Thoracic aorta (tissue), 2 donors: Measurements from ENCODE around the gene FRRS1. TPM values are rescaled to one million over a fixed set of nuclear protein-coding genes. Genes with fewer than 3 reads are reported as not detected.

Source experiments
- ATAC-seq: fragments of 150-250 bp; one replicate; pipeline ENCODE4 v1.8.0; 2017; ENCODE audit warnings: low read depth; ENCODE audit not compliant: insufficient number of reproducible peaks, low FRiP score
- DNase-seq: peaks from one replicate; pipeline ENCODE4 v3.0.0-alpha.2; 2020; ENCODE audit warnings: low spot score
- H3K27ac ChIP-seq, 2 donors: fragments of 200-600 bp; sonication (generic); 1 replicate in 1 of 2; 2 replicates in 1 of 2; pipeline ENCODE4 v1.5.1; 2016; ENCODE audit warnings: mild to moderate bottlenecking in 2 of 2, moderate library complexity in 2 of 2
- H3K27me3 ChIP-seq: fragments of 200-600 bp; sonication (generic); replicated peaks from 2 replicates; pipeline ENCODE4 v1.6.0; 2016; ENCODE audit warnings: mild to moderate bottlenecking; ENCODE audit not compliant: insufficient read depth
- H3K36me3 ChIP-seq: fragments of 200-600 bp; sonication (generic); one replicate; pipeline ENCODE4 v1.5.1; 2016
- H3K4me1 ChIP-seq, 2 donors: fragments of 200-600 bp; sonication (generic); 1 replicate in 1 of 2; 2 replicates in 1 of 2; pipeline versions ENCODE4 v1.5.1 to v1.6.0; 2016; ENCODE audit warnings: low read depth in 2 of 2, mild to moderate bottlenecking in 1 of 2; ENCODE audit not compliant: control insufficient read depth in 1 of 2
- H3K4me3 ChIP-seq: fragments of 200-600 bp; sonication (generic); 2 replicates; pipeline ENCODE4 v1.5.1; 2016; ENCODE audit warnings: mild to moderate bottlenecking
- H3K9me3 ChIP-seq: fragments of 200-600 bp; sonication (generic); 2 replicates; pipeline ENCODE4 v1.5.1; 2016
- CTCF ChIP-seq: fragments of 200-600 bp; sonication (generic); IDR thresholded peaks from one replicate; pipeline ENCODE4 v1.5.1; 2019; ENCODE audit warnings: antibody characterized with exemption
- total RNA-seq, 2 donors: library from RNA; depleted of rRNA; stranded (reverse); fragments of >200 nt; gene quantifications; one replicate each; pipeline versions ENCODE4 v1.1.0 to v1.2.3, GENCODE V29; 2016

FRRS1 gene
- total RNA-seq, 2 donors from 2014 or later = 6.1 to 7.6 TPM

DNA sequence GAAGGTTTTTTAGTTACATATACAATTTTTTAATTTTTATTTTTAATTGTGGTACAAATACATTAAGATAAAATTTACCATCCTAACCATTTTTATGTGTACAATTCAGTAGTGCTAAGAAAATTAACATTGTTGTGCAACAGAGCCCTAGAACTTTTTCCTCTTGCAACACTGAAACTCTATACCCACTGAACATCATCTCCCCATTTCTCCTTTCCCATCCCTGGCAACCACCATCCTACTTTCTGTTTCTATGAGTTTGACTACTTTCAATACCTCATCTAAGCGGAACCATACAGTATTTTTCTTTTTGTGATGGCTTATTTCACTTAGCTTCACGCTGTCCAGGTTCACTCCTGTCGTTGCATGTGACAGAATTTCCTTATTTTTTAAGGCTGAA is 66.4 kb downstream of the FRRS1 start:
- DNase-seq = no peak
- Histone ChIP-seq H3K9me3 (no peaks in the 10 kb centered on the region), H3K36me3 (no peaks in the 10 kb centered on the region), H3K27ac (no peak overlapping the region), H3K27me3 (no peaks in the 10 kb centered on the region), H3K4me1 (no peaks in the 10 kb centered on the region), H3K4me3 (no peak overlapping the region)
- no peak for TF ChIP-seq CTCF
- no peak for ATAC-seq

DNA sequence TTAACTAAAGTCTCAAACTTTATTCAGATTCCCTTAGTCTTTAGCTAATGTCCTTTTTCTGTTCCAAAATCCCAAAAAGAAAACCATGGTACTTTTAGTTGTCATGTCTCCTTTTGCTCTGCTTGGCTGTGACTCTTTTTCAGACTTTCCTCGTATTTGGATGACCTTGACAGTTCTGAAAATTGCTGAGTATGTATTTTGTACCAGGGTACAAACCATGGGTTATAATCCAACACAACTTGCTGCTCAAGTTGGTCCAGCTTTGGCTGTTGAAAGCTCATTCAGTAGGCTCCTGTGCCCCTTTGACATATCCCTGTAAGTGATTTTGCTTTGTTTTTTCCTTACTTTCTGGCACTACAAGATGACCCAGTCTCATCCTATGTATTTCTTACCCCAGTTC is 68.9 kb downstream of the FRRS1 start:
- Histone ChIP-seq H3K36me3 (no peaks in the 10 kb centered on the region), H3K4me3 (no peak overlapping the region), H3K4me1 (no peaks in the 10 kb centered on the region), H3K9me3 (no peaks in the 10 kb centered on the region), H3K27me3 (no peaks in the 10 kb centered on the region), H3K27ac (no peak overlapping the region)
- ATAC-seq (no peak), DNase-seq (no peak)
- no peak for TF ChIP-seq CTCF

- no peaks in the 10 kb centered on the region for H3K4me1 ChIP-seq
- DNase-seq (no peak), ATAC-seq (no peak)
- H3K36me3 ChIP-seq = no peaks in the 10 kb centered on the region
- no peak for TF ChIP-seq CTCF
- no peak overlapping the region for H3K4me3 ChIP-seq
- H3K27me3 ChIP-seq = no peaks in the 10 kb centered on the region
- no peak overlapping the region for H3K27ac ChIP-seq
- H3K9me3 ChIP-seq = no peaks in the 10 kb centered on the region
Observed at GRCh38 chr1:99696616-99697015, 69.8 kb downstream of the FRRS1 start.

DNA sequence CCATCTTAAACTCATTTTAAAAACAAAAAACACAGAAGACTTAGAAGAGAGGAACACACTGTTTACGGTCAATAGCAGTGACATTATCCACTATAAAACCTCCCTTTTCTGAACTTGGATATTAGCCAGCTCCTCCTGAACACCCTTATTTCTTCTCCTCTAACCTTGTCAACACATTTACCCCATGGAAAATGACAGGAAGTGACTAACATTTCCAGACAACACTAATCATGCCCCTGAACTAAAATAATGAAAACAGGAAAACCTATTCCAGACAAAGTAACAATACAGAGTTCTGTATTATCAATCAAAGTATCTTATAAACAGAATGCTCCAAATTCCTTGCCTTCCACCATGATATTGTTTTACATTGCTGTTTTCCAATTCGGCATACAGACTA is 75.3 kb downstream of the FRRS1 start:
- no peak overlapping the region for H3K4me3 ChIP-seq
- no peaks in the 10 kb centered on the region for H3K4me1 ChIP-seq
- H3K27ac ChIP-seq = no peak overlapping the region
- H3K36me3 ChIP-seq = no peaks in the 10 kb centered on the region
- ATAC-seq = no peak
- no peak for DNase-seq
- H3K27me3 ChIP-seq = no peaks in the 10 kb centered on the region
- TF ChIP-seq CTCF = no peak
- H3K9me3 ChIP-seq = no peaks in the 10 kb centered on the region

- Histone ChIP-seq H3K27ac (no peak overlapping the region), H3K36me3 (no peaks in the 10 kb centered on the region), H3K4me1 (peaks cover 0 to 7% of the 10 kb centered on the region in 2 donors), H3K9me3 (no peaks in the 10 kb centered on the region), H3K27me3 (no peaks in the 10 kb centered on the region), H3K4me3 (no peak overlapping the region)
- DNase-seq = peak; percentile 21
- no peak for ATAC-seq
- TF ChIP-seq CTCF = no peak
Observed at GRCh38 chr1:99685516-99686180, 80.8 kb downstream of the FRRS1 start.
